NCI-H1436 treated with DMSO at 0.1 percent for 48 hours (cell line): ENCODE results near the gene DIP2C.
"Not testable (repeated sequence)": the region's sequence is repeated elsewhere in the genome, so short reads cannot be mapped to it uniquely, and the experiment has no call there.

Source experiments
- DNase-seq: peaks from one replicate; lab custom pipeline; 2025; lab: John Stamatoyannopoulos, UW

The DIP2C gene

GRCh38 chr10:351770-352334 is 337.6 kb downstream of the DIP2C start:
- no peak for DNase-seq

GRCh38 chr10:350981-351501 is 338.4 kb downstream of the DIP2C start:
- no peak for DNase-seq

GRCh38 chr10:349081-349480 is 340.4 kb downstream of the DIP2C start:
- DNase-seq = no peak

- no peak for DNase-seq
Measured at GRCh38 chr10:348456-348855, 341.0 kb downstream of the DIP2C start.

GRCh38 chr10:347774-348173 is 341.7 kb downstream of the DIP2C start:
- DNase-seq = not testable (repeated sequence)

GRCh38 chr10:347190-347589 is 342.3 kb downstream of the DIP2C start:
- not testable (repeated sequence) for DNase-seq

GRCh38 chr10:344582-345200 is 344.8 kb downstream of the DIP2C start:
- no peak for DNase-seq

- DNase-seq = no peak
Measured at GRCh38 chr10:343231-344220, 345.9 kb downstream of the DIP2C start.

- DNase-seq = no peak
Measured at GRCh38 chr10:341081-341740, 348.3 kb downstream of the DIP2C start.

- DNase-seq = no peak
Measured at GRCh38 chr10:340646-341045, 348.8 kb downstream of the DIP2C start.

GRCh38 chr10:339038-339391 is 350.5 kb downstream of the DIP2C start:
- no peak for DNase-seq

GRCh38 chr10:338171-339037 is 351.1 kb downstream of the DIP2C start:
- DNase-seq = no peak

- DNase-seq = no peak
Measured at GRCh38 chr10:336247-336646, 353.2 kb downstream of the DIP2C start.

GRCh38 chr10:335151-335800 is 354.2 kb downstream of the DIP2C start:
- DNase-seq = no peak

GRCh38 chr10:331186-331585 is 358.3 kb downstream of the DIP2C start:
- DNase-seq = no peak

GRCh38 chr10:329361-330099 is 359.9 kb downstream of the DIP2C start:
- no peak for DNase-seq

- no peak for DNase-seq
Measured at GRCh38 chr10:327889-328852, 361.3 kb downstream of the DIP2C start.

- no peak for DNase-seq
Measured at GRCh38 chr10:326894-327635, 362.4 kb downstream of the DIP2C start.
